Measurements from ENCODE around the gene TMUB1.
"Not testable (repeated sequence)": the region's sequence is repeated elsewhere in the genome, so short reads cannot be mapped to it uniquely, and the experiment has no call there.

TMUB1 gene

GRCh38 chr7:151048911-151049463 is 34.3 kb downstream of the TMUB1 start:
- no peak for DNase-seq

DNA sequence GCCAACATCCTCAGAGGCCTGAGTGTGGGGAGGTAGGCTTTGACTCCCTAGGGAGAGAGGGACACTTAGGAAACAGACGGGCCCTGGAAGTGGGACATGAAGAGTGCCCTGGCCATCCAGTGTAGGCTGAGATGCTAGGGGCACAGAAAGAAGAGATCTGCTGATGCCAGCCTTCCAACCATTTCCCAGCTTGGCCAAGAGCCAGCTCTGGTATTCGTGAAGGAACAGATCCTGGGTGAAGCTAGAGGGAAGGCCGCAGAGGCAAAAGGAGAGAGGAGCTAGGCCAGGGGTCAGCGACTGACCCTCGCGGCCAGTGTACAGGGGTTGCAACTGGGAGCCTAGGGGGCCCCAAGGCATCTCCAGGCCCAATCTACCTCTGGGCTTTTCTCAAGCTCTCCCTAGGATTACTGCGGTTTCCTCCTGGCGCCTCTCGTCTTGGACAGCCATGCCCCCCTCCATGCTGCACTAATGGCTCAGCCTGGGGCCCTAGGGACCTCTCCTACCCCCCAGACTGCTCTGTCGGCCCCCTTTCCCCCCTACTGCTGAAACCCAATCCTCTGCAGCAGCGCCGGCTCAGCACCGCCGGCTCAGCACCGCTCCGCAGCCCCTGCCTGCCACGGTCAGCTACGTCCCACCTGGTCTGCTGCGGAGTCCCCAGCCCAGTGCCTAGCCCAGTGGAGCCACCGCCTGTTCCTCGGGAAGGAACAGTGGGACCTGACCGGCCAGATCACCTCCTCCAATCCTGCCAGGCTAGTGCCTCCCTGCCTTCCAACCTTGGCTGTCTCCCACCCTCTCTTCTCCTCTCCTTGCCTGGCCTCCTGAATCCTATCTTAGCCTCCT is 35.1 kb downstream of the TMUB1 start, which contains the start of gene ASIC3:
Gene ASIC3, plus strand, starts transcription at position 556 of the 840 bp plus-strand sequence. CDS start 355 bp downstream, outside the sequence.
- no peak for DNase-seq

GRCh38 chr7:151046603-151047573 is 36.4 kb downstream of the TMUB1 start:
- no peak for DNase-seq

DNA sequence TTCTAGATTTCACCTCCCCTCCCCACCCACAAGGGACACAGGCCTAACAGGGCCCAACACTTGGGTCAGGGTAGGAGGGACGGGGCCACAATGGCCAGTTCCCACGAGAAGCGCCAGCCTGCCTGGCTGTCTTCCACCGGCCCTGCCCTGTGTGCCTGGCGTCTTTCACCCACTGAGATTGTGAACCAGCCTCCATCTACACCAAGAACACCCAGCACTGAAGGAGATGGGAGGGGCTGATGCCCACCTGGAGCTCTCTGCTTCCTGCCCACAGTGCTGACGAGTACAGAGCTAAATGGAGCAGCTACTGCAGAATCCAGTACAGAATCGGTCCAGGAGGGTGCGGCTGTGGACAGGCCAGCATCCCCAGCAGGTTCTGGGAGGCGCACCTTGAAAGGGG is 37.3 kb downstream of the TMUB1 start:
- no peak for DNase-seq

GRCh38 chr7:151045262-151045661 is 38.0 kb downstream of the TMUB1 start:
- DNase-seq = no peak

GRCh38 chr7:151043959-151044358 is 39.3 kb downstream of the TMUB1 start:
- no peak for DNase-seq

DNA sequence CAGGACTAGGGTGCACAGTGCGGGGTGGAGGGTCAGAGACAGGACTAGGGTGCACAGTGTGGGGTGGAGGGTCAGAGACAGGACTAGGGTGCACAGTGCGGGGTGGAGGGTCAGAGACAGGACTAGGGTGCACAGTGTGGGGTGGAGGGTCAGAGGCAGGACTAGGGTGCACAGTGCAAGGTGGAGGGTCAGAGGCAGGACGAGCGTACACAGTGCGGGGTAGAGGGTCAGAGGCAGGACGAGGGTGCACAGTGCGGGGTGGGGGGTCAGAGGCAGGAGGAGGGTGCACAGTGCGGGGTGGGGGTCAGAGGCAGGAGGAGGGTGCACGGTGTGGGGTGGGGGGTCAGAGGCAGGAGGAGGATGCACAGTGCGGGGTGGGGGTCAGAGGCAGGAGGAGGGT is 39.8 kb downstream of the TMUB1 start:
- not testable (repeated sequence) for DNase-seq

DNA sequence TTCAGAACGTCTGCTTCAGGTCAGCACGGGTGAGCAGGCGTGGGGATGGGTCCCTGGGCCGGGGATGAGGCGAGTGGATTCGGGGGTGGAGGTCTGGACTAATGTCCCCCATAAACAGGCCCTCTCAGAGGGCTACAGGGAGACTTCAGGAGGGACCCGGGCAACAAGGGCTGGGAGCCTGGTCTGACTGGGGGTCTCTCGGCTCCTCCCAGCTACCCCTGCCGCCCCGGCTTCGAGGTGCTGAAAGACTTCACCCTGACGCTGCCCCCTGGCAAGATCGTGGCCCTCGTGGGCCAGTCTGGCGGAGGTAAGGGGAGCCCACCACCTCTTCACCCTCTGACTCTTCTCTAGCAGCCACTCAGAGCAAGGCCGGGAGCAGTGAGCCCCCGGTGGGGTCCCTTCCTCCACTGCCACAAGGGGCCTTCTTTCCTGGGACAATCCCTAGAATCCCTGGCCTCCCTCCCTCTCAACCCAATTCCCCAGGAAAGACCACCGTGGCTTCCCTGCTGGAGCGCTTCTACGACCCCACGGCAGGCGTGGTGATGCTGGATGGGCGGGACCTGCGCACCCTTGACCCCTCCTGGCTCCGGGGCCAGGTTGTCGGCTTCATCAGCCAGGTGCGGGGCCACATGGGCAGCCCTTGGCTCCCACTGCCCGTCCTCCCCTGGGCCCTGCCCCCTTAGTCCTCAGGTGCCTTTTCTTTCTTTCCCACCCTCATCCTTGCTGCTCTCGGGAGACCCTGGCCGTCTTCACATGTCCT is 42.5 kb downstream of the TMUB1 start:
- DNase-seq = no peak

DNA sequence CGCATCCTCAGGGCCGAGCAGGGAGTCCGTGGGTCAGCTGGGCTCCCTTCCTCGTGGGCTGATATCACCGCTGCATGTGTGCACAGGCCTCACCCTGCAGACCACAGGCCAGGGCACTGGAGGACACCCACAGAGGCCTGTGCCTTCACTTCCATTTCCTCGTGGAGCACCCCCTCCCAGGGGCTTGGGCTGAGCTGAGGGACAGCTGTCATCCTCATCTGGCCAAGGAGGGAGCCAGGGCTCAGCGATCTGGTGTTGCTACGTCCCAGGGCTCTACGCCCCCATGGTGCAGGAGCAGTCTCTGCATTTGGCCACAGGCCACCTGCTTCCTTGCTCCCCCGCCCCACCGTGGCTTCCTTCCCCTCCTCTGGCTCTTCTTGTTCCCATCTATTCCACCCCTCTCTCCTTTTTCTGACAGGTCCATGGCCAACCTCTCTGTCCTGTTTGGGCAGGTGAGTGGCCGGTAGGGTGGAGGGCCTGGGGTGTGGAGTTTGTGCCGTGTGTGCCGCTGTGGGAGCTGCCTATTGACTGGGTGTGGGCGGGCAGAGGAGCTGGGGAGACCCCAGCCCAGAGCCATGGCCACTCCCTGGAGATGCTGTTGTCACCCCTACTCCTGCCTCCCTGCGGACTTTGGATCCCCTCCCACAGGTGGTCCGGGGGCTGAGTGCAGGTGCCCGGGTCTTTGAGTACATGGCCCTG is 43.3 kb downstream of the TMUB1 start:
- DNase-seq = no peak

DNA sequence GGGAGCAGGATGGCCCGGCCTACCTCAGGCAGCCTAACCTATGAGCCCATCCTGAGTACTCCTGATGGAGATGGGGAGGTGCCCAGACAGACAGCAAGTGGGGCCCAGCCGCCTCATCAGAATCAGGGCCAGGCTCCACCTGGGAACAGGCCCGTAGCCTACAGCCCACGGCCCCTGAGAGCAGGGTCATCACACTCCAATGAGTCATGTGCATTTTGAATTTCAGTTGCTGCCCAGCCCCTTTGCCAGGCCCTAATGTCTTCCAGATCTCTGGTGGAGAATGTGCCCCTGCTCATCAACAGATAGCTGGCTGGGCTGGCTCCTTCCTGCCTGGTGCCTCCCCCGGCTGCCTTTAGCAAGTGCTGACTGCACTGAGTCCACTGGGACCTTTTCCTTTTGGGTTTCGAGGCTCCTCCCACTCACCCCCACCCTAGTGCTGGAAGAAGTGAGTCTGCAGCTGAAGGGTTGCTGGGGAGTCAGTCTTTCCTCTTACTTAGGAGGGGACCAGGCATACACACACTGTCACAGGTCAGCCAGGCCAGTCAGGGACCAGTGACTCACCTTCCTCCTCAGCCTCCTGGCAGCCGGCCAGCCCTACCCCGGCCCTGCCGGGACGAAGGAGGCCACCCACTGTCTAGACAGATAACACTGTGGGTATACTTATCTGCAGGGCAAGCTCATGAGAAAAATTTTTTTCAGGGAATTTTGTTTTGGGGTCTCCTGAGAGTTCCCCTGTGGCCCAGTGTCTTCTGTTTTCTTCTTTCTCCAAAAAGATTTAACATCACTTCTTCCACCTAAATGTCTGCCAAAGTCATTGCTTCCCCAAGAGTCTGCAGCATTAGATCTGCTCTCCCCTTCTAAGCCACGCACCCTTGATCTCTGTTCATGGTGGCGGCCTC is 44.1 kb downstream of the TMUB1 start:
- DNase-seq = peak in 1 of 2 donors; percentile 69

DNA sequence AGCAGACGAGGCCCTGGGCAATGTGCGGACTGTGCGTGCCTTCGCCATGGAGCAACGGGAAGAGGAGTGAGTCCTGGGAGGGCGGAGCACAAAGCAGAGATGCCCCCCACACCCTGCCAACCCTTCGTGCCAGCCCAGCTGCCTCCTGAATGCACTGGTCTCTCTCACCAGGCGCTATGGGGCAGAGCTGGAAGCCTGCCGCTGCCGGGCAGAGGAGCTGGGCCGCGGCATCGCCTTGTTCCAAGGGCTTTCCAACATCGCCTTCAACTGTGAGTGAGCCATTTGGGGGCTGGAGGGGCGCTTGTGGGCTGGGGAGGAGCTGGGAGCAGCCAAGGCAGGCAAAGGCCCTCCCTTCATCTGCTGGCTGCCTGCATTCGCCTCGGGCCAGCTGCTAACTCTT is 47.4 kb downstream of the TMUB1 start:
- no peak for DNase-seq

GRCh38 chr7:151035026-151035717 is 48.1 kb downstream of the TMUB1 start:
- DNase-seq = no peak

GRCh38 chr7:151034312-151035025 is 48.8 kb downstream of the TMUB1 start:
- no peak for DNase-seq

DNA sequence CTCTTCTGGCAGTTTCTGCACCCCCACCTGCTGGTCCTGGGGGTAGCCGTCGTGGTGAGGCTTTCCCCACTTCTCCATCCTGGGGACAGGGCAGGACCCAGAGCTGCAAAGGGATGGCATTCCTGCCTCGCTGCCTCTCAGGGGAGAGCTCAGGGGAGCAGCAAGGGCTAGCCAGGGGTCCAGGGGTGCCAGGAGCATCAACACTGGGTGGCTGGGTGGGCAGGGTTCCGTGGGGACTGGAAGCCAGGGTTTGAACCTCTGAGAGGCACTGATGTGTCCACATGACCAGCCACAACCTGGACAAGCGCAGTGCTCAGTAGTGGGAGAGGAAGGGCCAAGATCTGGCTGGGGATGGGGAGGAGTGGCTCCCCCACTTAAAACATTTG is 49.4 kb downstream of the TMUB1 start:
- no peak for DNase-seq

- DNase-seq = no peak
Measured at GRCh38 chr7:151032936-151033863, 50.1 kb downstream of the TMUB1 start.

Measured in CD4-positive, alpha-beta T cell treated with Interleukin-1 beta for 1 hour (primary cell).